Pancreas (tissue), 10 donors: ENCODE measurements around the gene IL33. TPM values are rescaled to one million over a fixed set of nuclear protein-coding genes. Genes with fewer than 3 reads are reported as not detected.

Experiments
- ATAC-seq, 4 donors: fragments of 200-7000 bp; cut with Tn5 transposase; one replicate each; pipeline versions ENCODE4 v1.8.0 to v1.9.1; 2020; ENCODE audit warnings: mild to moderate bottlenecking in 4 of 4, moderate library complexity in 4 of 4
- DNase-seq, 6 donors: peaks; one replicate each; pipeline ENCODE4 v3.0.0-alpha.2; 2020
- FAIRE-seq: peaks from 2 replicates; lab custom pipeline; 2012; peaks lifted over from hg19 to GRCh38; lab: Jason Lieb, UNC
- H3K27ac ChIP-seq, 4 donors: fragments of 200-600 bp; sonication (generic); 1 replicate in 3 of 4; 2 replicates in 1 of 4; pipeline versions ENCODE4 v1.5.0 to v1.8.0; 2020
- H3K27me3 ChIP-seq, 4 donors: fragments of 200-600 bp; one replicate each; pipeline ENCODE4 v1.8.0; 2021
- H3K36me3 ChIP-seq, 3 donors: fragments of 200-600 bp; sonication (generic) in 1 of 3; one replicate each; pipeline versions ENCODE4 v1.5.0 to v1.8.0; 2020 to 2021
- H3K4me1 ChIP-seq, 3 donors: fragments of 200-600 bp; one replicate each; pipeline ENCODE4 v1.8.0; 2021
- H3K4me3 ChIP-seq, 4 donors: fragments of 200-600 bp; sonication (generic) in 2 of 4; one replicate each; pipeline versions ENCODE4 v1.5.0 to v1.8.0; 2020 to 2021
- H3K9me3 ChIP-seq, 4 donors: fragments of 200-600 bp; one replicate each; pipeline ENCODE4 v1.8.0; 2021
- WGBS, 2 donors: extraction: QIAGEN DNeasy Blood & Tissue Kit; methylation state at CpG; one replicate each; pipeline ENCODE4 v1.1.7; 2013; 5-methylcytosine and 5-hydroxymethylcytosine counted together
- intact Hi-C, 3 donors: fragments of 100-400 bp; cut with DNase I; formaldehyde crosslinking; loops; one replicate each; pipeline versions ENCODE4 v1.11.1 to v1.14.2; 2022
- polyA plus RNA-seq, 2 donors: library from polyadenylated mRNA; stranded (reverse); fragments of 200-250 nt; gene quantifications; one replicate each; pipeline ENCODE4 v1.2.3, GENCODE V29; 2013
- total RNA-seq, 6 donors: library from RNA; stranded (reverse); fragmentation: NEBNext Ultra II Directional in 4 of 6; extraction: Animal tissue kit (Norgen Biotek cat#: 25700) in 4 of 6; gene quantifications; one replicate each; pipeline versions ENCODE4 v1.2.1 to v1.2.4, GENCODE V29; 2021 to 2023
- TF ChIP-seq, protein P1 (sequence below), 4 donors: fragments of 200-600 bp; sonication (generic) in 3 of 4; IDR thresholded peaks; one replicate each; pipeline versions ENCODE4 v1.5.0 to v1.8.0; 2021; ENCODE audit warnings: antibody characterized with exemption in 4 of 4
- donor health status: healthy with polysubstance abuse.
- donor health status: DM: no; HTN: no; CAD: no; lungs with moderate emphysema.
- donor health status: DM: no; HTN: no; CAD: no.
- donor health status: control.
- donor health status: control.
- donor health status: Bipolar disorder and iron deficiency.
- donor health status: DM: yes; HTN: yes; CAD: no.
- donor health status: DM: no; HTN: no; CAD: no.
- donor health status: DM: no; HTN: no; CAD: no.
- donor health status: DM: yes; HTN: yes; CAD: no.

The IL33 gene
- total and polyA plus RNA-seq, 8 donors = 1.7 to 5.7 (median 3.9) TPM

DNA sequence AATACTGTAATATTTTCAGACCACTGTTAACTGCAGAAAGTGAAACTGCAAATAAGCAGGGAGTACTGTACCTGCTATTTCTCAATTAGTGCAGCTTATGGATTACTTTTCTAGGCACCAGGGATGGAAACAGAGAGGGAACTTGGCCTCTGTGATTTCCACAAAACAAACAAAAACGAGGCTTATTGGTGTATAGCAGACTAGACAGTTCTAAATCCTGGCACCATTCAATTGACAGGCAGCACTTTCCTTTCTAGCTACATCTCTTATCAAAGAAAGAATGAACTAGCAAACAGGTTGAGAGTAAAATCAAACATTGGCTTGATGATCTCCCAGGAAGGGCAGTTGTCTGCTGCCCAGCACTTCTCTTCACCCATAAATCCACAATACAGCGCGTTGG is 16.0 kb upstream of the IL33 start:
- no peaks in the 10 kb centered on the region for H3K9me3 ChIP-seq
- 45 to 52% methylated on average over 3 of the region's 3 CpGs for WGBS, 2 donors
- intact Hi-C loops = loop anchor here in 2 of 3 donors (5.0 kb wide), 1 partner anchor 108 kb away; no protein-coding TSS in a partner anchor
- no peak overlapping the region for H3K4me3 ChIP-seq
- H3K27me3 ChIP-seq = no peaks in the 10 kb centered on the region
- DNase-seq = no peak
- TF ChIP-seq, protein P1, sequence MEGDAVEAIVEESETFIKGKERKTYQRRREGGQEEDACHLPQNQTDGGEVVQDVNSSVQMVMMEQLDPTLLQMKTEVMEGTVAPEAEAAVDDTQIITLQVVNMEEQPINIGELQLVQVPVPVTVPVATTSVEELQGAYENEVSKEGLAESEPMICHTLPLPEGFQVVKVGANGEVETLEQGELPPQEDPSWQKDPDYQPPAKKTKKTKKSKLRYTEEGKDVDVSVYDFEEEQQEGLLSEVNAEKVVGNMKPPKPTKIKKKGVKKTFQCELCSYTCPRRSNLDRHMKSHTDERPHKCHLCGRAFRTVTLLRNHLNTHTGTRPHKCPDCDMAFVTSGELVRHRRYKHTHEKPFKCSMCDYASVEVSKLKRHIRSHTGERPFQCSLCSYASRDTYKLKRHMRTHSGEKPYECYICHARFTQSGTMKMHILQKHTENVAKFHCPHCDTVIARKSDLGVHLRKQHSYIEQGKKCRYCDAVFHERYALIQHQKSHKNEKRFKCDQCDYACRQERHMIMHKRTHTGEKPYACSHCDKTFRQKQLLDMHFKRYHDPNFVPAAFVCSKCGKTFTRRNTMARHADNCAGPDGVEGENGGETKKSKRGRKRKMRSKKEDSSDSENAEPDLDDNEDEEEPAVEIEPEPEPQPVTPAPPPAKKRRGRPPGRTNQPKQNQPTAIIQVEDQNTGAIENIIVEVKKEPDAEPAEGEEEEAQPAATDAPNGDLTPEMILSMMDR (IDR thresholded peaks at IDR 0.05) = no peak
- peaks cover 0 to 4% (median 0%) of the 10 kb centered on the region in 3 donors for H3K4me1 ChIP-seq
- ATAC-seq = peak in 2 of 4 donors; percentile 28 to 44
- no peak for FAIRE-seq
- no peak overlapping the region for H3K27ac ChIP-seq
- no peaks in the 10 kb centered on the region for H3K36me3 ChIP-seq

DNA sequence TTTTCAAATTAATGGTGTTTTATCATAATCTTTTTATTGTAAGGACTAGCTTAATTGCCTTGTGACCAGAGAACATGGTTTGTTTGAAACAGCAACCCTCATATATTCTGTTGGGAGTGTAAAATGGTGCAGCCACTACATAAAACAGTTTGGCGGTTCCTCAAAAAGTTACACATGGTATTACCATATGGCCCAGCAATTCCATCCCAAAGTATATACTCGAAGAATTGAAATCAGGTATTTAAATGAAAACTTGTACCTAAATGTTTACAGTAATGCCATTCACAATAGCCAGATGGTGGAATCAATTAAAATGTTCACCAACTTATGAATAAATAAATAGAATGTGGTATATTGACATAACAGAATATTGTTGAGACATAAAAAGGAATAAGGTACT is 14.8 kb upstream of the IL33 start:
- FAIRE-seq (no peak), ATAC-seq (no peak), DNase-seq (no peak)
- no peak overlapping the region for H3K4me3 ChIP-seq
- H3K4me1 ChIP-seq = peaks cover 0 to 4% (median 0%) of the 10 kb centered on the region in 3 donors
- no peak overlapping the region for H3K27ac ChIP-seq
- intact Hi-C loops = no loop called here
- H3K36me3 ChIP-seq = no peaks in the 10 kb centered on the region
- WGBS, 2 donors = 95 to 98% methylated on average over 2 of the region's 2 CpGs
- H3K27me3 ChIP-seq = no peaks in the 10 kb centered on the region
- TF ChIP-seq, protein P1 (IDR thresholded peaks at IDR 0.05) = no peak
- H3K9me3 ChIP-seq = no peaks in the 10 kb centered on the region

DNA sequence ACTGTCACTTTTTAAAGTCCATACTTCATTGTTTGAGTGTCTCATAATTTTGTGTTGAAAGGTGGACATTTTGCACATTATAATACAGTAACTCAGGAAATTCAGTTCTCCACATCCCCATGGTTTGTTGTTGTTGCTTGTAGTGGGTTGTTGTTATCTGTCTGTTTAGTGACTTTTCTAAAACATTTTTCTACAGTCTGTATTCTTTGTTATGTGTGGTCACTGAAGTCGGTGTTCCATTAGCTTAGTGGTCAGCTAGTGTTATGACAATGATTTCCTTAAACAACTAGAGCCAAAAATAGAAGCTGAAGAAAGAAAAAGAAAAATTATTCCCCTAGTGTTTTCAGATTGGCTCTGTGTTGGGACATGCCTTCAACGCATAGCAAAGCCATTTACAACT is 5.6 kb upstream of the IL33 start:
- no peaks in the 10 kb centered on the region for H3K36me3 ChIP-seq
- H3K4me1 ChIP-seq = no peaks in the 10 kb centered on the region
- no peaks in the 10 kb centered on the region for H3K27me3 ChIP-seq
- no peak overlapping the region for H3K27ac ChIP-seq
- TF ChIP-seq, protein P1 (IDR thresholded peaks at IDR 0.05) = no peak
- FAIRE-seq = no peak
- no peaks in the 10 kb centered on the region for H3K9me3 ChIP-seq
- 86% methylated on average over 2 of the region's 2 CpGs for WGBS, 2 donors
- no peak overlapping the region for H3K4me3 ChIP-seq
- ATAC-seq = no peak
- no peak for DNase-seq
- intact Hi-C loops = no loop called here

DNA sequence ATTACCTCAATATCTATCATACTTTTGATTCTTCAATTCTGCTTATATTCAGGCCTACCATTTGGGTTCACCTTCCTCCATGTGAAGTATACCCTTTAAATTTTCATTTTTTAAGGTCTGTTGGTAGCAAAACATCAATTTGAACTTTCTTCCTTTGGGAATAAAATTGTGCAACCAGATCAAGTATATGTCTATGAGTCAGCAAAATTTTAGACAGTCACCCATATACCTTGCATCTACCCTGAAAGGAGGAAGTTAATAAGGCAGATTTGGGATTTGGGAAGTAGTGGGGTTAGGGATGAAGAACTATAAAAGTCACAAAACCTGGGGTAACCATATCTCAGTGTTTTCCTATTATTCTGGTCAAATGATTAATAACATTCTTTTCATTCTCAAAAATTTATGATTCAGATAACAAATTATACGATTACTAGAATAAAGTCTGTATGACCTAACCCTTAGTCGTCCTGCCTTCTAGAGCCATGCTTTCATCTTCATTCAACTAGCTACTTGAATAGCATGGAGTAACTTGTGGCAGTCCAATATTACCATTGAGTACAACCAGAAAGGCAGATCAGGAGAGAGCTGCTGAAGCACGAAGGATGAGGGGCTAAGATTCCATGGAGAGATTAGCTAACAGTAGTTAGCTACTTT is 2.8 kb upstream of the IL33 start:
- H3K27ac ChIP-seq = no peak overlapping the region
- 78 to 86% methylated on average over 3 of the region's 3 CpGs for WGBS, 2 donors
- no peaks in the 10 kb centered on the region for H3K27me3 ChIP-seq
- intact Hi-C loops = no loop called here
- H3K4me1 ChIP-seq = peaks cover 0 to 6% (median 2%) of the 10 kb centered on the region in 3 donors
- FAIRE-seq (no peak), ATAC-seq (no peak), DNase-seq (no peak)
- TF ChIP-seq, protein P1 (IDR thresholded peaks at IDR 0.05) = no peak
- no peaks in the 10 kb centered on the region for H3K9me3 ChIP-seq
- no peaks in the 10 kb centered on the region for H3K36me3 ChIP-seq
- no peak overlapping the region for H3K4me3 ChIP-seq

DNA sequence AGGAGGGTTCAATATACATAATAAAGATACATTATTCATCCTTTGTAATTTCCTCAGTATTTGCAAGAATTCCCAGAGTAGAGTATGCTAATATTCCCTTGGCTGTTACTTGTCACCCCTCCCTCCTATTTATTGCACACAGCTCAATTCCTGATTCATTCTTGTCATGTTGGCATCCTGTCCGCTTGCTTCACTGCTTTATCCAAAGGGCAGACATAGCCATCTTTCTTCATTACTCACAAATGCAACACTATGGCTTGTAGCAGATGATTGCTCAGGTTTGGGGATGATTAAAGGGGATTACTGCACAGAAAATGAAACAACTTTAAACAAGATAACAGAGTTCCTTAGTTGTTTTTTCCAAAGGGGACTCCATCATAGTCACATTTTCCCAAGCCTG is 1.2 kb upstream of the IL33 start:
- Histone ChIP-seq H3K27me3 (no peaks in the 10 kb centered on the region), H3K36me3 (no peaks in the 10 kb centered on the region), H3K27ac (no peak overlapping the region), H3K4me3 (no peak overlapping the region), H3K4me1 (peaks cover 0 to 6% (median 6%) of the 10 kb centered on the region in 3 donors), H3K9me3 (no peaks in the 10 kb centered on the region)
- TF ChIP-seq, protein P1 (IDR thresholded peaks at IDR 0.05) = no peak
- ATAC-seq = no peak
- FAIRE-seq = no peak
- 93 to 97% methylated on average over 1 of the region's 1 CpG for WGBS, 2 donors
- intact Hi-C loops = no loop called here
- no peak for DNase-seq
